GM23338 (cell line): ENCODE measurements around the gene CLSTN2. TPM values are rescaled to one million over a fixed set of nuclear protein-coding genes. Genes with fewer than 3 reads are reported as not detected.

Experiments
- ATAC-seq: fragments of 200-7000 bp; cut with Tn5 transposase; 3 replicates; pipeline ENCODE4 v1.9.1; 2020
- DNase-seq: peaks from one replicate; pipeline ENCODE4 v3.0.0-alpha.2; 2015; ENCODE audit warnings: low spot score
- H2AFZ ChIP-seq: fragments of 200-600 bp; sonication (generic); 2 replicates; pipeline ENCODE4 v1.8.0; 2016; ENCODE audit warnings: antibody characterized with exemption, mild to moderate bottlenecking, moderate library complexity
- H3F3A ChIP-seq: fragments of 200-600 bp; sonication (generic); replicated peaks from 2 replicates; pipeline ENCODE4 v1.8.0; 2017; ENCODE audit warnings: antibody characterized with exemption, mixed run types, low read depth
- H3K27ac ChIP-seq: fragments of 200-600 bp; sonication (generic); 2 replicates; pipeline ENCODE4 v1.6.1; 2016; ENCODE audit warnings: low read depth
- H3K27me3 ChIP-seq: fragments of 200-600 bp; sonication (generic); 2 replicates; pipeline ENCODE4 v1.8.0; 2016; ENCODE audit warnings: mild to moderate bottlenecking, mixed run types, moderate library complexity; ENCODE audit not compliant: insufficient read depth
- H3K36me3 ChIP-seq: fragments of 200-600 bp; sonication (generic); 2 replicates; pipeline ENCODE4 v1.8.0; 2016; ENCODE audit warnings: mild to moderate bottlenecking; ENCODE audit not compliant: insufficient read depth
- H3K4me1 ChIP-seq: fragments of 200-600 bp; sonication (generic); 2 replicates; pipeline ENCODE4 v1.8.0; 2016; ENCODE audit warnings: mild to moderate bottlenecking, moderate library complexity; ENCODE audit not compliant: insufficient read depth
- H3K4me2 ChIP-seq: fragments of 200-600 bp; sonication (generic); 2 replicates; pipeline ENCODE4 v1.7.1; 2017; ENCODE audit warnings: mixed run types
- H3K4me3 ChIP-seq: fragments of 200-600 bp; sonication (generic); 2 replicates; pipeline ENCODE4 v1.6.1; 2016; ENCODE audit warnings: mixed run types
- H3K79me2 ChIP-seq: fragments of 200-600 bp; sonication (generic); replicated peaks from 2 replicates; pipeline ENCODE4 v1.8.0; 2017; ENCODE audit warnings: mild to moderate bottlenecking; ENCODE audit not compliant: insufficient read depth
- H3K9me2 ChIP-seq: fragments of 200-600 bp; sonication (generic); 2 replicates; pipeline ENCODE4 v1.8.0; 2017; ENCODE audit not compliant: insufficient read depth
- H4K20me1 ChIP-seq: fragments of 200-600 bp; sonication (generic); replicated peaks from 2 replicates; pipeline ENCODE4 v1.8.0; 2017; ENCODE audit warnings: mild to moderate bottlenecking; ENCODE audit not compliant: insufficient read depth
- H3K27ac Mint-ChIP-seq: 2 replicates; pipeline ENCODE4 v1.8.0; 2020; ENCODE audit warnings: inconsistent platforms, mild to moderate bottlenecking, moderate library complexity, mixed read lengths
- H3K27me3 Mint-ChIP-seq: 3 replicates; pipeline ENCODE4 v1.8.0; 2022; ENCODE audit warnings: low read depth, mild to moderate bottlenecking, moderate library complexity, mixed read lengths, inconsistent platforms; ENCODE audit not compliant: insufficient read depth, poor library complexity
- H3K36me3 Mint-ChIP-seq: 3 replicates; pipeline ENCODE4 v1.8.0; 2021; ENCODE audit warnings: low read depth, mild to moderate bottlenecking, inconsistent platforms, moderate library complexity, mixed read lengths
- H3K4me1 Mint-ChIP-seq: 3 replicates; pipeline ENCODE4 v1.8.0; 2020; ENCODE audit warnings: mild to moderate bottlenecking, inconsistent platforms, mixed read lengths
- H3K4me3 Mint-ChIP-seq: 3 replicates; pipeline ENCODE4 v1.8.0; 2021; ENCODE audit warnings: moderate library complexity, mild to moderate bottlenecking, inconsistent platforms, mixed read lengths
- H3K9me3 Mint-ChIP-seq: 3 replicates; pipeline ENCODE4 v1.8.0; 2020; ENCODE audit warnings: moderate library complexity, mild to moderate bottlenecking, inconsistent platforms, mixed read lengths
- CREB1 ChIP-seq: fragments of 250-450 bp; sonication (Bioruptor Pico); IDR thresholded peaks from 2 replicates; pipeline ENCODE4 v1.5.0; 2020; ENCODE audit warnings: low read depth, mild to moderate bottlenecking, moderate library complexity
- CTCF ChIP-seq, 2 experiments: fragments of 200-600 bp in 1 of 2; sonication (generic) in 1 of 2; conservative IDR thresholded peaks; 2 replicates each; pipeline versions ENCODE4 v1.5.1 to v1.6.1; 2016 to 2017; ENCODE audit warnings: antibody characterized with exemption in 2 of 2, low read depth in 2 of 2, mild to moderate bottlenecking in 2 of 2, moderate library complexity in 1 of 2
- ETS1 ChIP-seq: IDR thresholded peaks from 2 replicates; pipeline ENCODE4 v1.6.1; 2016; ENCODE audit warnings: antibody characterized with exemption
- EZH2phosphoT487 ChIP-seq: fragments of 200-600 bp; sonication (generic); IDR thresholded peaks from one replicate; pipeline ENCODE4 v1.8.1; 2018; ENCODE audit warnings: antibody characterized with exemption; ENCODE audit not compliant: unreplicated experiment
- NANOG ChIP-seq: IDR thresholded peaks from 2 replicates; pipeline ENCODE4 v1.6.1; 2016; ENCODE audit warnings: antibody characterized with exemption, borderline replicate concordance
- REST ChIP-seq: IDR thresholded peaks from one replicate; pipeline ENCODE4 v1.6.1; 2018; ENCODE audit warnings: antibody characterized with exemption; ENCODE audit not compliant: unreplicated experiment
- STAT1 ChIP-seq: IDR thresholded peaks from one replicate; pipeline ENCODE4 v1.6.1; 2016; ENCODE audit warnings: antibody characterized with exemption; ENCODE audit not compliant: unreplicated experiment
- ZNF331 ChIP-seq: fragments of 250-450 bp; sonication (Bioruptor Pico); IDR thresholded peaks from 2 replicates; pipeline ENCODE4 v1.5.0; 2020; ENCODE audit warnings: low read depth, mild to moderate bottlenecking, moderate library complexity
- ZNF462 ChIP-seq: fragments of 250-450 bp; sonication (Bioruptor Pico); IDR thresholded peaks from 2 replicates; pipeline ENCODE4 v1.5.0; 2020; ENCODE audit warnings: mild to moderate bottlenecking, moderate library complexity
- polyA plus RNA-seq: library from polyadenylated mRNA; unstranded; fragments of >200 nt; fragmentation: Nextera tagmentation; extraction: Ambion mirVana; gene quantifications from 2 replicates; pipeline ENCODE4 v1.2.1, GENCODE V29; 2016
- total RNA-seq: library from RNA; depleted of rRNA; stranded (reverse); fragments of >200 nt; shearing (Covaris generic); gene quantifications from 2 replicates; pipeline ENCODE4 v1.2.3, GENCODE V29; 2014

CLSTN2 gene
- total and polyA plus RNA-seq, 2 experiments from 2014 or later, result 0.11 to 0.83 TPM

- DNase-seq (no peak), ATAC-seq (no peak)
- Mint-ChIP-seq H3K27ac (no peak overlapping the region), H3K4me1 (peaks cover 2% of the 10 kb centered on the region; the same call in 1 of the 3 replicates), H3K36me3 (no peaks in the 10 kb centered on the region; the same call in 2 of the 3 replicates), H3K27me3 (peaks cover 6% of the 10 kb centered on the region), H3K9me3 (no peaks in the 10 kb centered on the region), H3K4me3 (no peak overlapping the region)
- H3K9me2 ChIP-seq, result no peaks in the 10 kb centered on the region
- no peaks in the 10 kb centered on the region for H3F3A ChIP-seq
- no peak overlapping the region for H2AFZ ChIP-seq
- no peaks in the 10 kb centered on the region for H3K27me3 ChIP-seq
- no peak overlapping the region for H3K27ac ChIP-seq
- no peak overlapping the region for H3K4me2 ChIP-seq
- H3K4me3 ChIP-seq, result no peak overlapping the region
- no peaks in the 10 kb centered on the region for H3K36me3 ChIP-seq
- TF ChIP-seq CTCF (conservative IDR thresholded peaks at IDR 0.05; ENCODE audit: low read depth in 2 of 2) (no peak), STAT1 (no peak), ZNF331 (CRISPR knock-in tag) (no peak), CREB1 (CRISPR knock-in tag) (no peak), REST (no peak), ZNF462 (CRISPR knock-in tag) (no peak), EZH2phosphoT487 (no peak), ETS1 (no peak), NANOG (no peak)
- no peaks in the 10 kb centered on the region for H3K79me2 ChIP-seq
- no peaks in the 10 kb centered on the region for H4K20me1 ChIP-seq
- H3K4me1 ChIP-seq, result no peaks in the 10 kb centered on the region
Measured at GRCh38 chr3:140020541-140020940, 85.6 kb downstream of the CLSTN2 start.
